Esophagus (tissue), 2 donors: ENCODE measurements around the gene BTC. TPM values are rescaled to one million over a fixed set of nuclear protein-coding genes. Genes with fewer than 3 reads are reported as not detected.
A peak's percentile ranks its signal among the peaks of the same experiment; 100 is the strongest.
"Not testable (repeated sequence)": the region's sequence is repeated elsewhere in the genome, so short reads cannot be mapped to it uniquely, and the experiment has no call there.

Experiments
- H3K27ac ChIP-seq, 2 donors: one replicate each; pipeline ENCODE4 v1.5.1; 2013; ENCODE audit warnings: low read depth in 2 of 2, mild to moderate bottlenecking in 2 of 2, inconsistent platforms in 1 of 2, low read length in 1 of 2, moderate library complexity in 1 of 2
- H3K27me3 ChIP-seq, 2 donors: one replicate each; pipeline ENCODE4 v1.6.1; 2013; ENCODE audit warnings: low read length in 2 of 2, control low read depth in 1 of 2, mild to moderate bottlenecking in 1 of 2; ENCODE audit not compliant: insufficient read depth in 2 of 2, control insufficient read depth in 1 of 2
- H3K36me3 ChIP-seq, 2 donors: one replicate each; pipeline ENCODE4 v1.6.1; 2013; ENCODE audit warnings: low read length in 1 of 2; ENCODE audit not compliant: control insufficient read depth in 2 of 2, insufficient read depth in 2 of 2
- H3K4me1 ChIP-seq, 2 donors: one replicate each; pipeline ENCODE4 v1.6.1; 2013; ENCODE audit warnings: low read length in 1 of 2; ENCODE audit not compliant: control insufficient read depth in 2 of 2, insufficient read depth in 2 of 2
- H3K4me3 ChIP-seq, 2 donors: one replicate each; pipeline ENCODE4 v1.5.1; 2013; ENCODE audit warnings: low read length in 2 of 2, mild to moderate bottlenecking in 2 of 2, low read depth in 1 of 2, moderate library complexity in 1 of 2
- H3K9me3 ChIP-seq, 2 donors: one replicate each; pipeline ENCODE4 v1.6.1; 2013; ENCODE audit warnings: mild to moderate bottlenecking in 2 of 2, low read depth in 1 of 2, low read length in 1 of 2, moderate library complexity in 1 of 2; ENCODE audit not compliant: control insufficient read depth in 2 of 2, insufficient read depth in 1 of 2
- WGBS, 2 donors: extraction: QIAGEN DNeasy Blood & Tissue Kit; methylation state at CpG; one replicate each; pipeline ENCODE4 v1.1.7; 2013; 5-methylcytosine and 5-hydroxymethylcytosine counted together
- polyA plus RNA-seq, 2 donors: library from polyadenylated mRNA; stranded (reverse); fragments of 200-250 nt; gene quantifications; one replicate each; pipeline ENCODE4 v1.2.3, GENCODE V29; 2013
- donor health status: healthy with polysubstance abuse.
- donor health status: Bipolar disorder and iron deficiency.

Gene BTC
- polyA plus RNA-seq, 2 donors, result 4.1 to 4.2 TPM

DNA sequence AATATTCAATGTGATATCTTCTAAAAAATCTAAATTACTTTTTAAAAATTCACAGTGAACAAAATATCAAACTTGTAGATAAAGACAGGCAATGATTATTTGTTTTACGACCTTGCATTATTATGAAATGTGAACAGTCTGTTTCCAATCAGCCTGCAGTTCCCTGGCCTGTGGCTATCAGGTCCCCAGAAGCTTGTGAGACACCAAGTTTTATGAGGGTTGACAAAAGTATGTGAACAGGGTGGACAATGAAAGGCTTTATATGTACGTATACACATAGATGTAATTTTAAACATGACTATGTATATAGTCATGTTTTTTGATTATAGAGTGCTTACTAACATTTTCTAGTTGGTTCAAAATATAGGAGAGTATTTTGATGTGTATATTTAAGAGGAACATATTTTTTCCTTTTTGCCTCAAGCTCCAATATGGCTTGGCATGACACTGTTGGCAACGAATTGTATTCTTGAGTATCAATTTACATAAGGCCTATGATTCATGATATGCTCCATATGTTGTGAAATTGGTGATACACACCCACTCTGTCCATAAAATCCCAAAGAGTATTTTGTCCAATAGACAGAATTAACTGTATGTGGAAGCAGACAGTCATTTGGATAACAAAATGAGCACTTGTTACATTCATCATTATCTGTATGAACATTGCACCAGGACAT lies 55.7 kb downstream of the BTC start:
- 54 to 63% methylated on average over 3 of the region's 3 CpGs for WGBS, 2 donors
- no peaks in the 10 kb centered on the region for H3K36me3 ChIP-seq

DNA sequence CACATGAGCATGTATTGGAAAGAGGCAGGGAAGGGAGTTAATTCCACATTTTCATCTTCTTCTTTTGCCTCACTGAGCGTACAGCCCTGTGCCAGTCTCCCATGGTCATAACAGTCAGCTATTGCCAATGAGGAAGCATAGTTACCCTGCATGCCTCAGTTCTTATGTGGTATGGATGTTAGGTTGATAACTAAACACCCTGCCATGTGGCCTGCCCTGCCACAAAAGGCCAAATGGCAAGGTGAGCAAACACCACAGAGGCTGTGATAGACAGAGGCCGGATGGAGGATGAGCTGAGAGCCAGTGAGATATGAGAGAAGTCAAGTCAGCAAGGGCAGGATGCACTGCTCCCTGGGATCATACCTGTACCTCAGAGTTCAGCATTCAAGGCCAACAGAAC lies 59.3 kb downstream of the BTC start:
- Histone ChIP-seq H3K36me3 (no peaks in the 10 kb centered on the region), H3K4me1 (no peaks in the 10 kb centered on the region), H3K4me3 (no peak overlapping the region), H3K27ac (no peak overlapping the region), H3K9me3 (no peaks in the 10 kb centered on the region), H3K27me3 (no peaks in the 10 kb centered on the region)
- 91 to 92% methylated on average over 2 of the region's 2 CpGs for WGBS, 2 donors

More for the DNA sequence above, 55.7 kb downstream of the BTC start:
- Histone ChIP-seq H3K4me1 (no peaks in the 10 kb centered on the region), H3K27me3 (no peaks in the 10 kb centered on the region), H3K4me3 (no peak overlapping the region), H3K27ac (no peak overlapping the region), H3K9me3 (no peaks in the 10 kb centered on the region)

DNA sequence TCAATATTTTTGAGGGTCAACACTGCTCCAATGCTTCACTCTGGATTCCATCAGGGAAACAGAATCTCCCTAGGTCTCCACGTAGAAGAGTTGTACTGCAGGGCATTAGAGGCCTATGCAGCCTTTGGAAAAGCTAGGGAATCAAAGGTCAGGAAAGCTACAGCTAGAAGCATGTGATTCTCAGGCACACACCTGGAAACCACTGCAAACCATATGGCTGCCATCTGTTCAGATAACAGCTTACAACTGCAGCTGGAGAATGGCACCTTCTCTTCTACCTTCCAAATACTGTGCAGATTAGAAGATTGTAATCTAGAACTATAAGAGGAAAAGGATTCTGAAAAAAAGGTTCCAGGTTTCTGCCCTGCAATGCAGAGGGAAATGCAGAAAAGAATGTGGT lies 60.6 kb downstream of the BTC start:
- 57 to 75% methylated on average over 1 of the region's 1 CpG for WGBS, 2 donors
- no peaks in the 10 kb centered on the region for H3K9me3 ChIP-seq
- no peaks in the 10 kb centered on the region for H3K4me1 ChIP-seq
- no peak overlapping the region for H3K4me3 ChIP-seq
- H3K27me3 ChIP-seq, result no peaks in the 10 kb centered on the region
- H3K27ac ChIP-seq, result no peak overlapping the region
- H3K36me3 ChIP-seq, result no peaks in the 10 kb centered on the region

DNA sequence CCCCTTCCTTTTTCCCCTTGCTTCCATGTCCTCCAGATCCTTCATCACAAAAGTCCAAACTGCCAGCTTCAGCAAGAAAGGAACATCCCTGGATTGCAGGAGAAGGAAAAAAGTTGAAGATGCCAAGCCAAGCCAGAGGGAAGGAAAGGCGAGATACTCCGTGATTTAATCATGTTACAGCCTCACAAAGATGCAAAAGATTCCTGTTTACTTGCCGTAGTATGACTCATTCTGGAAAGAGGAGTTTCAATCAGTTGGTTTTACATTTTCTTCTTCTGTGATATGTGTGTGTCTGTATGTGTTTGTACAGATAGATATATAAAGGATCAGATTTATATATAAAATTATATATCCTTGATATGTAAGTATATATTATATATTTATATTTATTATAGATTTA lies 69.3 kb downstream of the BTC start:
- Histone ChIP-seq H3K27me3 (no peaks in the 10 kb centered on the region), H3K9me3 (no peaks in the 10 kb centered on the region), H3K4me1 (no peaks in the 10 kb centered on the region), H3K4me3 (no peak overlapping the region), H3K36me3 (no peaks in the 10 kb centered on the region), H3K27ac (no peak overlapping the region)
- 37 to 57% methylated on average over 3 of the region's 3 CpGs for WGBS, 2 donors

DNA sequence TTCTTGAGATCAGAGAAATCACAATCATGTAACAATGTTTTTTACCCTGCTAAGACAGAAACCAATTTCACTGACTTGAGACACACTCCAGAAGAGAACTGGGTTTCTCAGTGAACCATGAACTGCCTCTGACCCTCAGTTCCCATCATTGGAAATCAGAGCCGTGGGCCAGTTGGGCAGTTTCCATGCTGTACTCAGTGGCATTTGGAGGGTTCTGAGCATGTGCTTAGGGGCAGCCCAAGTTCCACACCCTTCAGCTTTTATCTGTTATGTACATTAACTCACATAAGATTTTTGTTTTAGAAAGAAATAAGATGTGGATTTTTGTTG lies 77.9 kb downstream of the BTC start:
- H3K4me3 ChIP-seq, result no peak overlapping the region
- no peaks in the 10 kb centered on the region for H3K27me3 ChIP-seq
- WGBS, 2 donors, result 49 to 50% methylated on average over 1 of the region's 1 CpG
- no peaks in the 10 kb centered on the region for H3K36me3 ChIP-seq
- H3K9me3 ChIP-seq, result no peaks in the 10 kb centered on the region
- H3K4me1 ChIP-seq, result no peaks in the 10 kb centered on the region
- peak overlapping the region in 1 of 2 donors; percentile 42 for H3K27ac ChIP-seq

DNA sequence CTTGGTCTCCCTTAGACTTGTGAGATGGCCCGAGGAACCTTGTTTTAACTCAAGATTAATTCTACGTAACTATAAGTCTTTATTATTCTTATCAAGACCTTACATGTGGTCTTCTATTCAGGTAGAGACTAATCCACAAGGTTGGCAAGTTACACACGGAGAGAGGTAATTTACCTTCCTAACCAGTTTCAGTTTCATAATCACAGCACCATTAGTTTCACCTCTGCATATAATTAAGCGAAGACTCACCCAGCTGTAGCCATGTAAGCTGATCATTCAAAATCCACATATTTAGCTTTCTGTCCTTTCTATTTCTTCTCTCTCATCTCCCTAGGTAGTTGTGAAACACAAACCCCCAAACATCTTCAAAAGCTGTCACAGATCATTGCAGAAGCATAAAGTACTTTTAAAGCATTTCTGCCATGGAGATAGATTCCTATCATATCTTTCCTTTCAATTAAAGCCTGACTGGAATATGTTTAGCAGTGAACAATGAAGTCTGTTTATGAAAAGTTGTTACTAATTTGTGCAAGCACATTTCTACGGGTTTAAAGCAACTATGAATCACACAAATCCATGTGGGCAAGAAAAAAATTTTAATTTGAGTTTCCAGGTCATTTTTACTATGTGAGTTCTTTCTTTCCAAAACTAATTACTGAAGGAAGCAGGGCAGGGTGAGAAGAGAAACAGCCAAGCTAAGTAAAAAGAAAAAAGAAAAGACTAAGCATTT lies 78.5 kb downstream of the BTC start:
- no peaks in the 10 kb centered on the region for H3K27me3 ChIP-seq
- 34 to 35% methylated on average over 5 of the region's 5 CpGs for WGBS, 2 donors
- H3K36me3 ChIP-seq, result no peaks in the 10 kb centered on the region
- no peak overlapping the region for H3K4me3 ChIP-seq
- no peaks in the 10 kb centered on the region for H3K4me1 ChIP-seq
- H3K27ac ChIP-seq, result peak overlapping the region; percentile 3 to 65
- H3K9me3 ChIP-seq, result no peaks in the 10 kb centered on the region

DNA sequence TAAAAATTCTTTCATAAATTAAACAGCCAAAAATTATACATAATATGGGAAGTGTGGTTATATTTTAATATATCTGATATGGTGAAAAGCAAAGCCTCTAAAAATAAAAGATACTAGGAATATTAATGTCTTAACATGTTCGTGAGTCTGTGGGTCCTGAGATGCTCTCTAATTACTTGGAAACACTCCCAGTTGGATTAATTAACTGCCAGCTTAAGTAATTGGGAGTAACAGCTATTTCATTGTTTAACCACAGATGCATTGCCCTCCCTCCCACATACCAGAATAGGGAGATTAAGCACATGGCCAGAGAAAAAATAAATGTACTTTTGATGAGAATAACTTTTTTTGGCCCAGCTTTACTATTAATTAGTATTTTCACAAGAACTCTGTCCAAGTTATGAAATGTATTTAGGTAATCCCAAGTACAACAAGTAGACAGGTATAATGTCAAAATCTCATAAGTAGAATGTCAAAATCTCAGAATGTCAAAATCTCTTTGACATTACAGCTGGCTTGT lies 79.7 kb downstream of the BTC start:
- H3K4me1 ChIP-seq, result no peaks in the 10 kb centered on the region
- H3K4me3 ChIP-seq, result no peak overlapping the region
- 41 to 42% methylated on average over 1 of the region's 1 CpG for WGBS, 2 donors
- no peak overlapping the region for H3K27ac ChIP-seq
- no peaks in the 10 kb centered on the region for H3K27me3 ChIP-seq
- no peaks in the 10 kb centered on the region for H3K9me3 ChIP-seq
- no peaks in the 10 kb centered on the region for H3K36me3 ChIP-seq

DNA sequence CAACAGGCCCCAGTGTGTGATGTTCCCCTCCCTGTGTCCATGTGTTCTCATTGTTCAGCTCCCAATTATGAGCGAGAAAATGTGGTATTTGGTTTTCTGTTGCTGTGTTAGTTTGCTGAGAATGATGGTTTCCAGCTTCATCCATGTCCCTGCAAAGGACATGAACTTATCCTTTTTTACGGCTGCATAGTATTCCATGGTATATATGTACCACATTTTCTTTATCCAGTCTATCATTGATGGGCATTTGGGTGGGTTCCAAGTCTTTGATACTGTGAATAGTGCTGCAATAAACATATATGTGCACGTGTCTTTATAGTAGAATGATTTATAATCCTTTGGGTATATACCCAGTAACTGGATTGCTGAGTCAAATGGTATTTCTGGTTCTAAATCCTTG lies 86.2 kb downstream of the BTC start:
- H3K36me3 ChIP-seq, H3K27me3 ChIP-seq, H3K4me1 ChIP-seq, H3K9me3 ChIP-seq, H3K27ac ChIP-seq, H3K4me3 ChIP-seq: not testable (repeated sequence)
- WGBS, 2 donors, result 81 to 89% methylated on average over 3 of the region's 3 CpGs
